ENCODE measurements around the gene THAP4. TPM values are rescaled to one million over a fixed set of nuclear protein-coding genes. Genes with fewer than 3 reads are reported as not detected.

The THAP4 gene
- polyA plus RNA-seq, 3 donors, result 15.1 to 25.9 (median 16.3) TPM

GRCh38 chr2:241616168-241617125 is 20.5 kb downstream of the THAP4 start:
- peak overlapping the region in 4 of 7 donors; percentile 25 to 66 (median 43) for H3K27ac Mint-ChIP-seq
- TF ChIP-seq CTCF (IDR thresholded peaks at IDR 0.05), result no peak
- Histone ChIP-seq H4K20me1 (ENCODE audit: insufficient read depth, low read length) (no peaks in the 10 kb centered on the region), H3K36me3 (replicated peaks in 1 of 2; ENCODE audit: control insufficient read depth in 1 of 2, insufficient read depth in 2 of 2, low read length in 2 of 2) (peaks cover 14 to 17% of the 10 kb centered on the region in 2 donors), H3K27ac (ENCODE audit: low read depth in 1 of 2, low read length in 2 of 2) (no peak overlapping the region), H3K4me2 (replicated peaks; ENCODE audit: extremely low read depth, low read length, poor library complexity, severe bottlenecking) (no peak overlapping the region), H2AFZ (ENCODE audit: insufficient read depth, low read depth, low read length, poor library complexity, severe bottlenecking) (no peak overlapping the region), H3K4me3 (replicated peaks in 1 of 3; ENCODE audit: low read depth in 2 of 3, low read length in 3 of 3) (no peak overlapping the region), H3K9ac (ENCODE audit: insufficient read depth, low read length, poor library complexity, severe bottlenecking) (no peak overlapping the region), H3K4me1 (ENCODE audit: control insufficient read depth in 1 of 2, insufficient read depth in 2 of 2, low read length in 2 of 2) (peaks cover 10 to 11% of the 10 kb centered on the region in 2 donors), H3K27me3 (ENCODE audit: control insufficient read depth in 2 of 2, insufficient read depth in 2 of 2, low read length in 2 of 2) (no peaks in the 10 kb centered on the region), H3K9me3 (replicated peaks in 1 of 2; ENCODE audit: control insufficient read depth in 1 of 2, insufficient read depth in 1 of 2, low read length in 2 of 2) (no peaks in the 10 kb centered on the region), H3K79me2 (ENCODE audit: insufficient read depth, low read length) (peaks cover 4% of the 10 kb centered on the region)
- H3K4me1 Mint-ChIP-seq, result peaks cover 16% of the 10 kb centered on the region
- H3K27me3 Mint-ChIP-seq (ENCODE audit: low read depth in 3 of 3), result peaks cover 0 to 2% (median 0%) of the 10 kb centered on the region in 3 donors
- intact Hi-C loops (cut with micrococcal nuclease), result loop anchor here (5.0 kb wide), 2 partner anchors 109 to 276 kb away; partner anchors contain the start of gene STK25 (in 1 of the 2)
- H3K4me3 Mint-ChIP-seq, result no peak overlapping the region
- H3K9me3 Mint-ChIP-seq, result peaks cover 0 to 1% (median 0%) of the 10 kb centered on the region in 7 donors
- H3K36me3 Mint-ChIP-seq, result peaks cover 44 to 62% of the 10 kb centered on the region in 2 donors
- no peak for DNase-seq
- WGBS (ENCODE audit: insufficient coverage), result 97% methylated on average over 23 of the region's 30 CpGs

GRCh38 chr2:241615522-241616052 is 21.4 kb downstream of the THAP4 start:
- no peak for DNase-seq
- Mint-ChIP-seq H3K36me3 (peaks cover 40 to 56% of the 10 kb centered on the region in 2 donors), H3K4me3 (no peak overlapping the region), H3K4me1 (peaks cover 17% of the 10 kb centered on the region), H3K9me3 (peaks cover 0 to 1% (median 0%) of the 10 kb centered on the region in 7 donors), H3K27ac (peak overlapping the region in 2 of 7 donors; percentile 26 to 69), H3K27me3 (ENCODE audit: low read depth in 3 of 3) (peaks cover 0 to 1% (median 1%) of the 10 kb centered on the region in 3 donors)
- Histone ChIP-seq H3K9me3 (replicated peaks in 1 of 2; ENCODE audit: control insufficient read depth in 1 of 2, insufficient read depth in 1 of 2, low read length in 2 of 2) (no peaks in the 10 kb centered on the region), H3K9ac (ENCODE audit: insufficient read depth, low read length, poor library complexity, severe bottlenecking) (no peak overlapping the region), H3K27me3 (ENCODE audit: control insufficient read depth in 2 of 2, insufficient read depth in 2 of 2, low read length in 2 of 2) (no peaks in the 10 kb centered on the region), H3K4me3 (replicated peaks in 1 of 3; ENCODE audit: low read depth in 2 of 3, low read length in 3 of 3) (no peak overlapping the region), H2AFZ (ENCODE audit: insufficient read depth, low read depth, low read length, poor library complexity, severe bottlenecking) (no peak overlapping the region), H3K36me3 (replicated peaks in 1 of 2; ENCODE audit: control insufficient read depth in 1 of 2, insufficient read depth in 2 of 2, low read length in 2 of 2) (peaks cover 13 to 17% of the 10 kb centered on the region in 2 donors), H3K79me2 (ENCODE audit: insufficient read depth, low read length) (peaks cover 4% of the 10 kb centered on the region), H3K4me1 (ENCODE audit: control insufficient read depth in 1 of 2, insufficient read depth in 2 of 2, low read length in 2 of 2) (peaks cover 11 to 12% of the 10 kb centered on the region in 2 donors), H4K20me1 (ENCODE audit: insufficient read depth, low read length) (peaks cover 5% of the 10 kb centered on the region), H3K4me2 (replicated peaks; ENCODE audit: extremely low read depth, low read length, poor library complexity, severe bottlenecking) (no peak overlapping the region), H3K27ac (ENCODE audit: low read depth in 1 of 2, low read length in 2 of 2) (no peak overlapping the region)
- TF ChIP-seq CTCF (IDR thresholded peaks at IDR 0.05), result no peak
- intact Hi-C loops (cut with micrococcal nuclease), result loop anchor here (5.0 kb wide), 2 partner anchors 108 to 277 kb away; partner anchors contain the start of gene STK25 (in 1 of the 2)
- 98% methylated on average over 15 of the region's 16 CpGs for WGBS (ENCODE audit: insufficient coverage)

All from CD14-positive monocyte (primary cell).